Omental fat pad (tissue), 4 donors: ENCODE measurements around the gene CCDC17. TPM values are rescaled to one million over a fixed set of nuclear protein-coding genes. Genes with fewer than 3 reads are reported as not detected.

Source experiments
- ATAC-seq: fragments of 150-250 bp; one replicate; pipeline ENCODE4 v1.9.1; 2016; ENCODE audit warnings: mild to moderate bottlenecking, moderate library complexity; ENCODE audit not compliant: low FRiP score
- DNase-seq: peaks from one replicate; pipeline ENCODE4 v3.0.0-alpha.2; 2019; ENCODE audit warnings: low spot score
- total RNA-seq, 4 donors: library from RNA; depleted of rRNA; stranded (reverse); fragments of >200 nt; gene quantifications; one replicate each; pipeline ENCODE4 v1.1.0, GENCODE V29; 2016
- TF ChIP-seq, protein P1 (sequence below), 3 donors: fragments of 450-650 bp; IDR thresholded peaks; one replicate each; pipeline ENCODE4 v1.5.1; 2016 to 2017; ENCODE audit warnings: antibody characterized with exemption in 3 of 3, mild to moderate bottlenecking in 3 of 3, moderate library complexity in 2 of 3

Gene CCDC17
- total RNA-seq, 4 donors from 2014 or later, result 0.84 to 8.4 (median 2.7) TPM

DNA sequence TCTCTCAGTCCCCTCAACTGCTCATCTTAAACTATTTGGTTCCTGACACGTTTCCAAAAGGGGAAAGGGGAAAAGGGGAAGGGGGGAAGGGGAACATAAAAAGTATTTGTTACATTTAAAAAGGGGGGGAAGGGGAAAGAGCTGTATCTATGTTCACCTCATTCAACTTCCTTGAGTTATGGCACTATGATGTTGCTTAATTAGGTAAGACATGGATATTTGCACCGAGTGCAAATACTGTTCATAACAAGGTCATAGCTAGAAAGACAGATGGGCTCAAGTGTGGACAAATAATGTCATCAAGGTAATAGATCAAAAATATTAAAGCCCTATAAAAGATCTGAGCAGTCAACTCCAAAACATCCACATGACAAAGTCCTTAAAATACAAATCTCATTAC, 36.5 kb upstream of the CCDC17 start:
- DNase-seq (no peak), ATAC-seq (no peak)
- TF ChIP-seq, protein P1, sequence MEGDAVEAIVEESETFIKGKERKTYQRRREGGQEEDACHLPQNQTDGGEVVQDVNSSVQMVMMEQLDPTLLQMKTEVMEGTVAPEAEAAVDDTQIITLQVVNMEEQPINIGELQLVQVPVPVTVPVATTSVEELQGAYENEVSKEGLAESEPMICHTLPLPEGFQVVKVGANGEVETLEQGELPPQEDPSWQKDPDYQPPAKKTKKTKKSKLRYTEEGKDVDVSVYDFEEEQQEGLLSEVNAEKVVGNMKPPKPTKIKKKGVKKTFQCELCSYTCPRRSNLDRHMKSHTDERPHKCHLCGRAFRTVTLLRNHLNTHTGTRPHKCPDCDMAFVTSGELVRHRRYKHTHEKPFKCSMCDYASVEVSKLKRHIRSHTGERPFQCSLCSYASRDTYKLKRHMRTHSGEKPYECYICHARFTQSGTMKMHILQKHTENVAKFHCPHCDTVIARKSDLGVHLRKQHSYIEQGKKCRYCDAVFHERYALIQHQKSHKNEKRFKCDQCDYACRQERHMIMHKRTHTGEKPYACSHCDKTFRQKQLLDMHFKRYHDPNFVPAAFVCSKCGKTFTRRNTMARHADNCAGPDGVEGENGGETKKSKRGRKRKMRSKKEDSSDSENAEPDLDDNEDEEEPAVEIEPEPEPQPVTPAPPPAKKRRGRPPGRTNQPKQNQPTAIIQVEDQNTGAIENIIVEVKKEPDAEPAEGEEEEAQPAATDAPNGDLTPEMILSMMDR (IDR thresholded peaks at IDR 0.05), result no peak

DNA sequence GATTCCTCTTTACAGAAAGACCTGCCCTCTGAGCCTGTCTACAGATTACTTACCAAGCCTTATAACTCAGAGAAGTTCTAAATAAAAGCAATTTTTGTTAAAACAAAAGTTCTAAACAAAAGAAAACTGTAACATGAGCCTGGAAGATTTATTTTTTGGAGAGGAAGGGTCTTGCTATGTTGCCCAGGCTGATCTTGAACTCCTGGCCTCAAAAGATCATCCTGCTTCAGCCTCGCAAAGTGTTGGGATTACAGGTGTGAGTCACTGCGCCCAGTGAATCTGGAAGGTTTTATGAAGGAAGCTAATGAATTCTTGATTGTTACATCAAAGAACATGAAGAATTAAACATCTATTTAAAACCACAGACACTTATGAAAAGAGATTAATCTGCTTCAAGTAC, 35.4 kb upstream of the CCDC17 start:
- DNase-seq (no peak), ATAC-seq (no peak)
- TF ChIP-seq, protein P1 (IDR thresholded peaks at IDR 0.05), result no peak

DNA sequence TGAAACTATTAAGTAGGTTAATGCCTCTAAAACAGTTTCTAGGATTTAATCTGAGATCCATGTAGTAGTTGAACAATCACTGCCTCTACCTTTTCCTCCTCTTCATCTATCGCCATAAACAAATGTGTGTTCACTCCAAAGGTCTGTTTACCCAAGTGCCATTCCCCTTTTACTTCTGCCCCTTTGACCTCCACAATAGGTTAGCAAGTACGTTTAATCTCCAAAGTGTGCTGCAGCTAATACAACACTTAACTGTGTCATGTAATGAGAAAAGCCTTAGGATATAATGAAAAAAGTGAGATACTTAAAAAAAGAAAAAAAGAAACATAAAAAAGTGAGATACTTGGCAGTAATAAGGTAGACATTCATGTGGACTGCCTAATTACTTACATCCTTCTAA, 34.3 kb upstream of the CCDC17 start:
- DNase-seq, result no peak
- TF ChIP-seq, protein P1 (IDR thresholded peaks at IDR 0.05), result no peak
- no peak for ATAC-seq

DNA sequence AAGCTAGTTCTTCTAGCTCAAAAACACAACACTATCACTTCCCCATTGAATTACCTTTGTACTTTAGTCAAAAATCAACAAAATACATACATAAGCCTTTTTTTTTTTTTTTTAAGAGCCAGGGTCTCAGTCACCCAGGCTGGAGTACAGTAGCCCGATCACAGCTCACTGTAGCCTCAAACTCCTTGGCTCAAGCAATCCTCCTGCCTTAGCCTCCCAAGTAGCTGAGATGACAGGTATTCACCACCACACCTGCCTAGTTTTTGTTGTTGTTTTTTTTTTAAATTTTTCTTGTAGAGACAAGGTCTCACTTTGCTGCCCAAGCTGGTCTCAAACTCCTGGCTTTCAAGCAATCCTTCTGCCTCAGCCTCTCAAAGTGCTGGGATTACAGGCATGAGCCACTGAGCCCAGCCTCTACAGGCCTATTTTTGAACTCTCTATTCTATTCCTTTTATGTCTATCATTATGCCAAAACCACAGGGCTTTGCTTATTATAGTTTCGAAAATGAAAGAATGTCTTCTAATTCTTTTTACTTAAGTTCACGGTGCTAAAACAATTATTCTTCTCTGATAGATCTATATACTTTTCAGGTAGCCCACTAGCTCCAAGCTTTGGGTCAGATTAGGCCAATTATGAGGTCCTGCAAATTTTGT, 32.8 kb upstream of the CCDC17 start:
- TF ChIP-seq, protein P1 (IDR thresholded peaks at IDR 0.05), result no peak
- ATAC-seq (no peak), DNase-seq (no peak)

DNA sequence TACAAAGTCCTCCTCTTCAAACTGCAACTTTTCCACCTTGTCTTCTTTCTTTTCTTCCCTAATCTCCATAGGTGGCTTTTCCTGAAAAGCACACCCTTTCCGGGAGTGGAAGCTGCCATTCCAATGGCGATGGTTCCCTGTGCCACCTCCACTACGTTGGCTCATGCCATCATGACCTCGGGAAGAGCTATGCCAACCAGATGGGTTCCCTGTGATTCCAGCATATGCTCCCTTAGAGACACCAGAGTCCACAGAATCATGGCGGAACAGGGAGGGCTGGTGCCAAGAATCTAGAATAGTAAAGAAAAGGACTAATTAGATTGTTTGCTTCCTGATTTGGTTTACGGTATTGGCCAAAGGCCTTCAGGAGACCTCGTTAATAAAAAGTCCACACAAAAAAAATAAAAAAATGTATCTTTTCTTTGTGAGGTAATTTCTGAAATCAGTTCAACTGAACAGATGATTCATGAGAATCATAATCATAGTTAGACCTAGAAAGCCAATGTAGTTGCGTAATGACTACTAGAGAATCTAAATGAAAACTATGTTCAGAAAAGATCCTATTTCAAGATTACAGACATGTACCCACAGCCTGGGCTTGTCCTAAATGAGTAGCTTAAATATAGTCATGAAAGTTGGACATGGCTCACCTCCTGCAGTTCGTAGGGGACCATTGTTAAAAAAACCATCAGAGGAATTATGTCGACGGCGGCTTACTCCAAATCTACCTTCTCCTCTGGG, 30.9 kb upstream of the CCDC17 start:
- no peak for DNase-seq
- no peak for ATAC-seq
- TF ChIP-seq, protein P1 (IDR thresholded peaks at IDR 0.05), result no peak

DNA sequence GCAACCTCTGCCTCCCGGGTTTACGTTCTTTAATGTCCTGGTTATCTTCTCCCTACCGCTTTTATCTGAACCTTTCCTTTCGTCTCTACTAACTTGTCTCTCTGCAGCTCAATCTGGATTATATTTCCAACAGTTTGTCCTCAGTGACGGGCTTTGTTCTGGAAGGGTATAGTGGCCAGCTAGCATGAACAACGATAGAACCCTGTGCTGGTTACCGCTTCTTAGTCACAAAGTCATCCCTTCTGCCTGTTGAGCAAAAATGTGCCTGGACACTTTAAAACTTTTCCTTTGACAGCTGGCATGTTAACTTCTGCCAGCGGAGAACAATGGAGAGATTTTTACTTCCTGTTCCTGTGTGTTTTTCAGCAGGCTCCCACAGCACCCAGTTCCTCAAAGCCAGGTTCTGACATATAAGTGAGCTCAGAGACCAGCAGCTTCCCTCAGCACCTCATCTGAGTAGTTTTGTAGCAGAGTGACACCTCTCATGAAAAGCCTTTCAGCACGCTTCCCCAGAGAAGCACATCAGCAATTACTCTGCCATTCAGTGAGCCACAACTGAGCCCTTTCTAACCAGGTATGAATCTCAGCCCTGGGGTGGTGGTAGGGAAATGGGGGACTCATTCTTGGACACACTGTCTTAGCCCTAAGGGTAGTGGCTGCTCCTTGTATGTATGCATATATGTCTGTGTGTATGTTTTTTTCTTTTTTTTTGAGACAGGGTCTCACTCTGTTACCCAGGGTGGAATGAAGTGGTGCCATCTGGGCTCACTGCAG, 23.6 kb upstream of the CCDC17 start:
- DNase-seq, result no peak
- no peak for ATAC-seq
- TF ChIP-seq, protein P1 (IDR thresholded peaks at IDR 0.05), result no peak
